B cell (primary cell): ENCODE measurements around the gene CD63.

Experiments used
- EZH2 ChIP-seq: IDR thresholded peaks from 2 replicates; pipeline ENCODE4 v1.6.1; 2012; ENCODE audit warnings: borderline replicate concordance, low read depth, mild to moderate bottlenecking, moderate library complexity, low read length; ENCODE audit not compliant: insufficient read depth, poor library complexity, severe bottlenecking
- TF ChIP-seq, protein P1 (sequence below): fragments of 200-600 bp; IDR thresholded peaks from one replicate; pipeline ENCODE4 v1.8.0; 2022; ENCODE audit warnings: antibody characterized with exemption, mild to moderate bottlenecking

DNA sequence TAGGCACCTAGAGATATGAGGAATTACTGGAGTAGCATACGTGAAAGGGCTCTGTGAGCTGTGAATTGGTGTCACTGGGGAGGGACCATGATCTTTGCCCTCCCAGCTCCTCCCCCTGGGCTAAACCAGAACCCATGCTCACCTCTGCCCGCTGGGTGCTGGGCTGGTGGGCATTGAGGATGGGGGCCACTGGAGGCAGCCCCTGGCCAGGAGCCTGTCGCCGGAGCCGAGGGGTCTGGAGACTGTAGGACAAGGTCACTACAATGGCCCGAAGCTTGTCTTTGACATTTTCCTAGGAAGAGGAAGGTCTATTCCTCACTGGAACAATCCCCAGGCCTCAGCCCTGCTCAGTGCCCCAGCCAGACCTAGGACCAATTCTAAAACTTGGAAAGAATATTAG is 32.7 kb downstream of the CD63 start:
- TF ChIP-seq, protein P1, sequence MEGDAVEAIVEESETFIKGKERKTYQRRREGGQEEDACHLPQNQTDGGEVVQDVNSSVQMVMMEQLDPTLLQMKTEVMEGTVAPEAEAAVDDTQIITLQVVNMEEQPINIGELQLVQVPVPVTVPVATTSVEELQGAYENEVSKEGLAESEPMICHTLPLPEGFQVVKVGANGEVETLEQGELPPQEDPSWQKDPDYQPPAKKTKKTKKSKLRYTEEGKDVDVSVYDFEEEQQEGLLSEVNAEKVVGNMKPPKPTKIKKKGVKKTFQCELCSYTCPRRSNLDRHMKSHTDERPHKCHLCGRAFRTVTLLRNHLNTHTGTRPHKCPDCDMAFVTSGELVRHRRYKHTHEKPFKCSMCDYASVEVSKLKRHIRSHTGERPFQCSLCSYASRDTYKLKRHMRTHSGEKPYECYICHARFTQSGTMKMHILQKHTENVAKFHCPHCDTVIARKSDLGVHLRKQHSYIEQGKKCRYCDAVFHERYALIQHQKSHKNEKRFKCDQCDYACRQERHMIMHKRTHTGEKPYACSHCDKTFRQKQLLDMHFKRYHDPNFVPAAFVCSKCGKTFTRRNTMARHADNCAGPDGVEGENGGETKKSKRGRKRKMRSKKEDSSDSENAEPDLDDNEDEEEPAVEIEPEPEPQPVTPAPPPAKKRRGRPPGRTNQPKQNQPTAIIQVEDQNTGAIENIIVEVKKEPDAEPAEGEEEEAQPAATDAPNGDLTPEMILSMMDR: no peak
- no peak for TF ChIP-seq EZH2
